PFSK-1 (cell line): ENCODE measurements around the gene SPAG9.

Source experiments
- FOXP2 ChIP-seq: optimal IDR thresholded peaks from 2 replicates; pipeline ENCODE3; 2011; ENCODE audit warnings: borderline replicate concordance, control low read depth, inconsistent platforms; ENCODE audit not compliant: insufficient read depth; ENCODE audit errors: extremely low read length, extremely low read depth
- POLR2AphosphoS5 ChIP-seq: IDR thresholded peaks from 2 replicates; pipeline ENCODE4 v1.6.1; 2012; ENCODE audit warnings: low read depth, mild to moderate bottlenecking, control low read depth, low read length, moderate library complexity
- SIN3A ChIP-seq: IDR thresholded peaks from 2 replicates; pipeline ENCODE4 v1.6.1; 2012; ENCODE audit warnings: mild to moderate bottlenecking, low read length, moderate library complexity, borderline replicate concordance; ENCODE audit not compliant: insufficient read depth
- TAF1 ChIP-seq: IDR thresholded peaks from 2 replicates; pipeline ENCODE4 v1.6.1; 2012; ENCODE audit warnings: low read length, control low read depth, borderline replicate concordance; ENCODE audit not compliant: insufficient read depth
- TF ChIP-seq, protein P1 (sequence below), 2 experiments: IDR thresholded peaks; 2 replicates each; pipeline versions ENCODE4 v1.6.1 to v1.8.0; 2011 to 2012; ENCODE audit warnings: low read depth in 2 of 2, low read length in 2 of 2, control low read depth in 1 of 2, inconsistent platforms in 1 of 2, mild to moderate bottlenecking in 1 of 2, moderate library complexity in 1 of 2; ENCODE audit not compliant: insufficient read depth in 1 of 2

- TF ChIP-seq TAF1 (no peak), POLR2AphosphoS5 (no peak), FOXP2 (peak; percentile 79), SIN3A (no peak)
- TF ChIP-seq, protein P1, sequence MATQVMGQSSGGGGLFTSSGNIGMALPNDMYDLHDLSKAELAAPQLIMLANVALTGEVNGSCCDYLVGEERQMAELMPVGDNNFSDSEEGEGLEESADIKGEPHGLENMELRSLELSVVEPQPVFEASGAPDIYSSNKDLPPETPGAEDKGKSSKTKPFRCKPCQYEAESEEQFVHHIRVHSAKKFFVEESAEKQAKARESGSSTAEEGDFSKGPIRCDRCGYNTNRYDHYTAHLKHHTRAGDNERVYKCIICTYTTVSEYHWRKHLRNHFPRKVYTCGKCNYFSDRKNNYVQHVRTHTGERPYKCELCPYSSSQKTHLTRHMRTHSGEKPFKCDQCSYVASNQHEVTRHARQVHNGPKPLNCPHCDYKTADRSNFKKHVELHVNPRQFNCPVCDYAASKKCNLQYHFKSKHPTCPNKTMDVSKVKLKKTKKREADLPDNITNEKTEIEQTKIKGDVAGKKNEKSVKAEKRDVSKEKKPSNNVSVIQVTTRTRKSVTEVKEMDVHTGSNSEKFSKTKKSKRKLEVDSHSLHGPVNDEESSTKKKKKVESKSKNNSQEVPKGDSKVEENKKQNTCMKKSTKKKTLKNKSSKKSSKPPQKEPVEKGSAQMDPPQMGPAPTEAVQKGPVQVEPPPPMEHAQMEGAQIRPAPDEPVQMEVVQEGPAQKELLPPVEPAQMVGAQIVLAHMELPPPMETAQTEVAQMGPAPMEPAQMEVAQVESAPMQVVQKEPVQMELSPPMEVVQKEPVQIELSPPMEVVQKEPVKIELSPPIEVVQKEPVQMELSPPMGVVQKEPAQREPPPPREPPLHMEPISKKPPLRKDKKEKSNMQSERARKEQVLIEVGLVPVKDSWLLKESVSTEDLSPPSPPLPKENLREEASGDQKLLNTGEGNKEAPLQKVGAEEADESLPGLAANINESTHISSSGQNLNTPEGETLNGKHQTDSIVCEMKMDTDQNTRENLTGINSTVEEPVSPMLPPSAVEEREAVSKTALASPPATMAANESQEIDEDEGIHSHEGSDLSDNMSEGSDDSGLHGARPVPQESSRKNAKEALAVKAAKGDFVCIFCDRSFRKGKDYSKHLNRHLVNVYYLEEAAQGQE (IDR thresholded peaks at IDR 0.05; ENCODE audit: insufficient read depth in 1 of 2, low read depth in 2 of 2, low read length in 2 of 2): no peak
Measured at GRCh38 chr17:50949989-50950877, 170.4 kb downstream of the SPAG9 start.
